Hematopoietic multipotent progenitor cell (in vitro differentiated cells): ENCODE measurements around the gene GDAP2. TPM values are rescaled to one million over a fixed set of nuclear protein-coding genes. Genes with fewer than 3 reads are reported as not detected.
"Not testable (repeated sequence)": the region's sequence is repeated elsewhere in the genome, so short reads cannot be mapped to it uniquely, and the experiment has no call there.

ENCODE experiments used
- DNase-seq, 3 donors: peaks; one replicate each; pipeline ENCODE4 v3.0.0-alpha.2; 2011 to 2015; ENCODE audit warnings: low read depth in 2 of 3, low spot score in 2 of 3
- total RNA-seq: library from RNA; depleted of rRNA; stranded (reverse); fragments of >200 nt; gene quantifications from one replicate; pipeline ENCODE4 v1.2.3, GENCODE V29; 2012

The GDAP2 gene
- total RNA-seq, 1 donor, result 9.2 TPM

GRCh38 chr1:117902944-117903343 is 26.5 kb downstream of the GDAP2 start:
- no peak for DNase-seq

- no peak for DNase-seq
Observed at GRCh38 chr1:117899801-117900200, 29.6 kb downstream of the GDAP2 start.

GRCh38 chr1:117897551-117897950 is 31.9 kb downstream of the GDAP2 start:
- DNase-seq, result no peak

- peak; percentile 10 to 73 (median 53) for DNase-seq
Observed at GRCh38 chr1:117895482-117896114, 33.8 kb downstream of the GDAP2 start.

- DNase-seq, result no peak
Observed at GRCh38 chr1:117894078-117894477, 35.3 kb downstream of the GDAP2 start.

GRCh38 chr1:117892512-117892911 is 36.9 kb downstream of the GDAP2 start:
- DNase-seq, result no peak

GRCh38 chr1:117890452-117890851 is 39.0 kb downstream of the GDAP2 start:
- no peak for DNase-seq

GRCh38 chr1:117886101-117886795 is 43.2 kb downstream of the GDAP2 start:
- DNase-seq, result no peak

GRCh38 chr1:117883616-117884015 is 45.8 kb downstream of the GDAP2 start:
- no peak for DNase-seq

- DNase-seq, result no peak
Observed at GRCh38 chr1:117879284-117879683, 50.1 kb downstream of the GDAP2 start.

- DNase-seq, result no peak
Observed at GRCh38 chr1:117877823-117878222, 51.6 kb downstream of the GDAP2 start.

GRCh38 chr1:117871013-117871412 is 58.4 kb downstream of the GDAP2 start:
- DNase-seq, result no peak

- no peak for DNase-seq
Observed at GRCh38 chr1:117861694-117862093, 67.7 kb downstream of the GDAP2 start.

- no peak for DNase-seq
Observed at GRCh38 chr1:117860896-117861610, 68.4 kb downstream of the GDAP2 start.

GRCh38 chr1:117859901-117860300 is 69.5 kb downstream of the GDAP2 start:
- DNase-seq, result no peak

GRCh38 chr1:117857418-117857817 is 72.0 kb downstream of the GDAP2 start:
- DNase-seq, result no peak

- DNase-seq, result no peak
Observed at GRCh38 chr1:117852853-117853553, 76.4 kb downstream of the GDAP2 start.

GRCh38 chr1:117851687-117852086 is 77.7 kb downstream of the GDAP2 start:
- no peak for DNase-seq

- no peak for DNase-seq
Observed at GRCh38 chr1:117846674-117847425, 82.6 kb downstream of the GDAP2 start.

- not testable (repeated sequence) for DNase-seq
Observed at GRCh38 chr1:117844478-117844877, 84.9 kb downstream of the GDAP2 start.
